LoVo (cell line): ENCODE data around the gene INTS1.

Source experiments
- DNase-seq: peaks from one replicate; pipeline ENCODE4 v3.0.0-alpha.2; 2016; ENCODE audit warnings: low spot score

INTS1 gene

DNA sequence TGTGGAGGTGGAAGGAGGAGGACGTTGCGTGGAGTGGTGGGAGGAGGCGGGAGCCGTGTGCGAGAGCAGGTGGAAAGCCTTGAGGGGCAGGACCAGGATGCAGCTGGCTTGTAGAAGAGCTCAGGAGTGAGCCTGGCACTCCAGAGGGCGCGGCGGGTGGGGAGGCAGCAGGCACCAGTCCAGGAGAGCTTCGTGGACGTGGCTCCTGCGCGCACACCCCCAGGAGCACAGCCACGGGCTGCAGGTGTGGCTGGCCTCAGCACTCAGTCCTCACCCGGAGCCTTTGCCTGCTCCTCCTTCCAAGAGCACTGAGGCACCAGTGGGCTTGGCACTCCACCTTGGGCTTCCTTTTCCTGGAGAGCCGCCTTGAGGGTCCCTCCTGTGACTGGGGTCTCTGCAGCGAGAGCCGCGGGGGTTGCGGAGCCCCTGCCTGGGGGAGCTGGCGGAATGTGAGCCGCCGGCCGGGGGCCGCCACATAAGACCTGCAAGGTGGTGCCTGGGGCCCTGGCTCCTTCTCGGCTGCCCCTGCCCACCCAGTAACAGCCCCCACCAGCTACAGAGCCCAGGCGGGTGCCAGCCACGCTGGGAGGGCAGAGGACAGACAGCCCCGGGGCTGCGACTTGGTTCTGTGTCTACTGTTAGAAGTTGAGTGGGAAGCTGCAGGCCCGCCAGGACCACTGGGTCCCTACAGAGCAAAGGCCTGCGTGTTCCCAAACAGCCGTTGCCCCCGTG, 37.4 kb upstream of the INTS1 start:
- no peak for DNase-seq

DNA sequence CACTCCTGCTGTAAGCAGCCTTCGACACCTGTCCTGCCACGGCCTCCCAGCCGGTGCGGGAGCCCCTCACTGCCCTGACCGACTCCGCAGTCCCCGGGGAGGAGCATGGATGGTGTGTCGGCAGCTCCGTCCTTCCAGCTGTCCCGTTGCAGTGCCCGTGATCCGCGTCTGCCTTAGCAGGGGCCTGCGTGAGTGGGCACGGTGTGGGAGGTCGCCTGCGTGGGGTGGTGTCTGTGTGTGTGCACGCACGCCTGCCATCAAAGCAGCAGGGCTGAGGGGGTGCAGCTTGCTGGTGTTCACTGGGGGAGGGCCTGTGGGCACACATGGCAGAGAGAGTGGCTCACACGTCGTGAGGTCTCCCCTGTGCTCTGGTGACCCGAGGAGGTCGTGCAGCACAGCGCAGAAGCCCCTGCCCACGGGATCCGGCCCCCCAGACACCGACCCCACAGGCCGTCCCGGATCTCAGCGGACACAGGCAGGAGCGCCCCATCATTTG, 36.6 kb upstream of the INTS1 start:
- DNase-seq, result no peak

DNA sequence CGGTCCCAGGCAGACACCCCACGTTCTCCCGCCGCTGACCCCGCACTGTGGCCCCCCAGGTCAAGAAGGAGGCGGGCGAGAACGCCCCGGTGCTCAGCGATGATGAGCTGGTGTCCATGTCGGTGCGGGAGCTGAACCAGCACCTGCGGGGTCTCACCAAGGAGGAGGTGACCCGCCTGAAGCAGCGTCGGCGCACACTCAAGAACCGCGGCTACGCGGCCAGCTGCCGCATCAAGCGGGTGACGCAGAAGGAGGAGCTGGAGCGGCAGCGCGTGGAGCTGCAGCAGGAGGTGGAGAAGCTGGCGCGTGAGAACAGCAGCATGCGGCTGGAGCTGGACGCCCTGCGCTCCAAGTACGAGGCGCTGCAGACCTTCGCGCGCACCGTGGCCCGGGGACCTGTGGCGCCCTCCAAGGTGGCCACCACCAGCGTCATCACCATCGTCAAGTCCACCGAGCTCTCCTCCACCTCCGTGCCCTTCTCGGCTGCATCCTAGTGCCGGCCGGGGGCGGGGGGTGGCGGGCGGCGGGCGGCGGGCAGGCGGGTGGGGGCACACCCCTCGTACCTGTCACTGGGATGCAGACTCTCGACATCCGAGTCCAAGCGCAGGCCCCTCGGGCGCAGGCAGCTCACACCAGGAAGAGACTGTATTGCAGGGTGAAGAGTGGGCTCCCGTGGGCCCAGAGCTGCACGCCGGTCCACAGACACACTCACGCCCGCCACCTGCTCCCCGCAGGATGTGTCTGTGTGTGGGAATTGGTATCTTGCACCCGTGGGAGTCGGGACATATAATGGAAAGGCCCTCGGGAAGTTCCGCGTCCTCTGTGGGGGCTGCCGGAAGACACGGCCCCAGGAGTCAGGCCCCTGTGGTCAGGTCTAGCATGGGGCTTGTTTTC, 35.9 kb upstream of the INTS1 start:
- no peak for DNase-seq

DNA sequence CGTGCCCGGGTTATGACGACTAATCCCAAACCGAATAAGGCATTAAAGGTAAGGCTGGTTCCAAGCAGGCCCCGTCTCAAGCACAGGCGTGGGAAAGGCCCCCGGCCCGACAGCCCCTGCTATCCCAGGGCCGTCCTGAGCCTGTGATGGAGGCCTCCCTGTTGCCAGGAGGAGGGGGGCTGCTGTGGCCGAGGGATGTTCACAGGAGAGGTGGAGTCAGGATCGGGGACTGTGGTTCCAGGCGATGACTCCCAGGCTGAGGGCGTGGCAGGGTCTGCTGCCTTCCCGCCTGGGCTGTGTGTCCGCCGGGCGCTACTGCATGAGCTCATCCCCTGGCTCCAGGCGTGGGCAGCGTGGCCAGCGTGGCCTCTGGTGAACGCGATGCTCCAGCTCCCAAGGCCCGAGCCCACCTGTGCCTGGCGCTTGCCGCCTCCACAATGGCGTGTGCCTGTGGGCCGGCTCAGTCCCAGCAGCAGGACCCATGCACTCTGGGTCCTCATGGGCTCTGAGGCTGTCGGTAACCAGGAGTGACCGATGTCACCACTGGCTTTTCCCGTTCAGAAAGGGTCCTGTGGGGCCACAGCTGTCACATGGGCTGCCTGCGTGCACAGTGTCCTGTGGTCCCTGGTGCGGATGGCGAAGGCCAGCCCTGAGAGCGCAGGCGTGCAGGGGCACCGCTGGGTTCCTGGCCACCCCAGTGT, 35.1 kb upstream of the INTS1 start:
- DNase-seq, result no peak

DNA sequence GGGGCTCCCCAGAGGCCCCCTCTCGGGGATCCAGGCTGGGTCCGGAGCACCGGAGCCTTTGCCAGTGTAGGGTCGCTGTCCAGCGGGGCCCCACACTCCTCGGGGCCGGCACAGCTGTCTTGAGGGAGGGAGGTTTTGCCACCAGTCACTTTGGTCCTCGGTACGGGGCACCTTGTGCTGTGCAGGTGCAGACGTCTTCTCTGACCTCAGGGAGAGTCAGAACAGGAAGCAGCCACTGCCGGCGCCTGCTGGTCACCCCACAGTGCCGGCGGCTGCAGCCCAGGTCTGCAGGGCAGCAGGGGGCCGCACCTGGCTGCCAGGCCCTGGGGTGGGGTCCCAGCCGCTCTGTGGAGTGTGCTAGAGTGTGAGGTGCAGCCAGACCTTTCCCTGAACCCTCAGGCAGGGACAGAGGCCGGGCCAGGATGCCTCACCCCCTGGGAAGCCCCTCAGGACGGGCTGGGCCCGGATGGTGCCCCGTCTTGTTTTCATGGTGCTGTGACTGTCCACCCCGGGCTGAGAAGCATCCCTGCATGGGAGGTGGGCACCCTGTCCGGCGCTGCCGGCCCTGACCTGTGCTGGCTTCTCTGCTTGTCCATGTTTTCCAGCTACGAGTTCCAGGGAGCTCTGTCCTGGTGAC, 34.5 kb upstream of the INTS1 start:
- DNase-seq, result no peak

DNA sequence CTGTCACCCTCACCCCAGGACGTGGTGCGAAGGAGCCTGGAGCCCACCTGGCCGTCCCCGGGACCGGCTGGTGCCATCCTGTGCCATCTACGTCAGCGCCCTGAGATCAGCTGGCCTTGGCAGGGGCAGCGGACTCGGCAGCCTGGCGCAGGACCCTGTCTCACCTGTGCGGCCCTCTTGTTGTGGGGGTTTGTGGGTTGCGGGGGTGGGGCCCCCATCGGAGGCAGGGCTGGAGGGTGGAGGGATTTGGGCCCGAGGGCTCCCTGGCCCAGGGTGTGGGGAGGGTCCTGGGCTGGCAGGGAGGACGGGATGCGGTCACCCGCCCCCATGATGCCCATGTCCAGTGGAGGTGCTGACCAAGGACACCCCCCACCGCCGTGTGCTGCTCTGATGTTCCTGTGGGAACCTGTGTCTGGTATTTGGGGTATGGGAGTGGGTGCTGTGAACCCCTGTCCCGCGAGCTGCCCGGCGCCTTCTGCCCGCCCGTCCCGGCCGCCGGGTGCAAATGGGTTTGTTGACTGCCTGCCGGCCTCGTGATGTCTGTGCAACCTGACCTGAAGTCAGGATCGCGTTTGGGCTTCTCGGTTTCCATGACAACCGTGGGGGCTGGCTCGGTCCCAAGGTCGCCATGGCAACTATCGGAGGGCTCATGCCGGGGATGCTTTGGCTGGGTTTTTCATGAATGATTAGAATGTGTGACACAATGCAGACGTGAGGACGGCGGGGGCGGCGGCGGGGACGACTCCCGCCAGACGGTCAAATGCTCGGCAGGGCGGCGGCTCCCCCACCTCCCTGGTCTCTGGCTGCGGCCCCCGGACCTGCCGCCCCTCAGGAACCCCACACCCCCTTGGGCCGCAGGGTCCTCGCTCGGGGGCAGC, 33.6 kb upstream of the INTS1 start:
- DNase-seq, result no peak

DNA sequence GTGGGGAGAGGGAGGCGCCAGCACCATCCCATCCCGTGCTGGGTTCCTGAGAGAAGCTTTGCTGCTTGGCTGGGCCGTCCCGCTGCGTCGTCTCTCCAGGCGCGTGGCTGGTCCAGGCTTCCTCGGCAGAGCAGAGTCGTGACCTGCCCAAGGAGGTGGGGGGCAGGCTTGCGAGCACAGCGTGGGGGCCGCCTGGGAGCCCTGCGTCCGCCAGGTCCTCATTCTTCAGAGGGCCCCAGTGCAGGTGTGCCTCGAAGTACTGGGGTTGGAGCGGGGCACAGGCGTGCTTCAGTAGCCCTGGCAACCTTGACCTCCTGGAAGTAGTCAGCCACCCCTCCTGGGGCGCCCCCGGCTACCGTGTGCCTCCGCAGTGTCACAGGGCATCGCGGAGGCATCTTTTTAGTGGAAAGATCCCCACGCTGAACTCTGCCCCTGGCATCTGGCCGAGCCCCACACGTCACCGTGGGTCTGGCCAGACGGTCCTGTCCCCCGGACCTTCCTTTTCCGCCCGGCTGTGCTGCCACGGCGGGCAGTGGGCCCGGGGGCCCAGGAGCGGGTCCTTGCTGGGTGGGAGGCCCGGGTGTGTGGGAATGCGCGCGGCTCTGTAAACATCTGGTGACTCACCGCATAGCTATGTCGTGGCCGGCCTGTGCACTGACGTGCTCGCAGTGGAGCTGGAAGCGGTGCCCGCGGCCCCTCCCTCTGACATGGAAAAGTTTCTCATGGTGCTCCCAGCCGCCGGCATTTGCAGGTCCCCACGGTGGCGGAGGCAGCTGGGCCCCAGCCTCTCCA, 32.8 kb upstream of the INTS1 start:
- DNase-seq, result peak; percentile 99

DNA sequence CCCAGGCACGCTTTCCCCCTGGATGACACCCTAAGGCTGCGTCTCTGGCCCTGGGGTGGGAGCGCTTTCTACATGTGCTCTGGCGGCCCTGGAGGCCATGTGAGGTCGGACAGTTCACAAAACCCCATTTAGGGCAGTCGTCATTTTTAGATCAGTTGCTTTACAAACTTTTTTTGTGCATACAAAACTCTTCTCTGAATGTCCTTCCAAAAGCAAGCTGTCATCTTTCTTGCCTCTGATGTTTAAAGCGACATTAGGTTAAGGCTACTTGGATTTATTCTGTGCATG, 32.2 kb upstream of the INTS1 start:
- no peak for DNase-seq

DNA sequence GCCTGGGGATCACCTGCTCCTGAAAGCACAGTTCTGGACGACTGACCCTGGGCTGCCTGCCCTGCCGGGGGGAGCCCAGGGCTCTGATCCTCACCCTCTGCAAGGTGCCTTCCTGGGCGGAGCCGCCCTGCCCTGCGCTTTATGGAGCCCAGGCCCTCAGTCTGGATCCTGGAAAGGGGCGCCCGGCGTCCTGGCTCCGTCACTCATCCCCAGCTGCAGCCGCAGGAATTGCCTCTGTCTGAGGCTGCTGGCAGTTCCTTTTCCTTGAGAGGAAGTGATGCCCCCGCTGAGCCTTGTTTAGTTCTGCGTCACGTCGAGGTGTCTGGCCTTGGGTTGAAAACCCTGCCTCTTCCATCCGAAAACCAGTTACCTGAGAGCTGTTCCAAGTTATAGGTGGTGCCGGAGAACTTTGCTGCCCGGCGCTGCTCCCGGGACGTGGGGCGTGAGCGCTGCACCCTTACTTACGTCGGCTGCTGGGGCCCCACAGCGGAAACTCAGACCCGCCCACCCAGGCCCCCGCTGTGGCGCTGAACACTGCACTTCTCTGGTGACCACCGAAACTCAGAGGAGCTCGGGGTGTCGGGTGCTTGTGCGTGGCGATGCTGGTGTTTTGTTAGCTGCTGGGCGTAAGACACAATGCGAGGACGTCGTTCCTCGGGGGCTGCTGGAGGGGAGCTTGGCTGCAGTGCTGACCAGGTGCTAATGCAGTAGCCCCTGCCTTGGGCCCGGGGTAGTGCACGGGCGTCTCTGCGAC, 31.7 kb upstream of the INTS1 start:
- no peak for DNase-seq

DNA sequence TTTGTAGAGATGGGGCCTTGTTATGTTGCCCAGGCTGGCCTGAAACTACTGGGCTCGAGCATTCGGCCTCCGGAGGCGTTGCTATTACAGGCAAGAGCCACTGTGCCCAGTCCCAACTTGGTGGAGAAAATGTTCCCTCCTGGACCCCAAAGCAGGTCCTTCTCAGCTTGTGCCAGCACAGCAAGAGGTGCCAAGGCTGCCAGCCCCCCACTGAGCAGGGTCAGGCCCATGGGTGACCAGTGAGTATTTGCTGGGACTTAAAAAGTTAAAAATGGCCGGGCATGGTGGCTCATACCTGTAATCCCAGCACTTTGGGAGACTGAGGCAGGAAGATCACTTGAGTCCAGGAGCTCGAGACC, 30.9 kb upstream of the INTS1 start:
- DNase-seq, result no peak

DNA sequence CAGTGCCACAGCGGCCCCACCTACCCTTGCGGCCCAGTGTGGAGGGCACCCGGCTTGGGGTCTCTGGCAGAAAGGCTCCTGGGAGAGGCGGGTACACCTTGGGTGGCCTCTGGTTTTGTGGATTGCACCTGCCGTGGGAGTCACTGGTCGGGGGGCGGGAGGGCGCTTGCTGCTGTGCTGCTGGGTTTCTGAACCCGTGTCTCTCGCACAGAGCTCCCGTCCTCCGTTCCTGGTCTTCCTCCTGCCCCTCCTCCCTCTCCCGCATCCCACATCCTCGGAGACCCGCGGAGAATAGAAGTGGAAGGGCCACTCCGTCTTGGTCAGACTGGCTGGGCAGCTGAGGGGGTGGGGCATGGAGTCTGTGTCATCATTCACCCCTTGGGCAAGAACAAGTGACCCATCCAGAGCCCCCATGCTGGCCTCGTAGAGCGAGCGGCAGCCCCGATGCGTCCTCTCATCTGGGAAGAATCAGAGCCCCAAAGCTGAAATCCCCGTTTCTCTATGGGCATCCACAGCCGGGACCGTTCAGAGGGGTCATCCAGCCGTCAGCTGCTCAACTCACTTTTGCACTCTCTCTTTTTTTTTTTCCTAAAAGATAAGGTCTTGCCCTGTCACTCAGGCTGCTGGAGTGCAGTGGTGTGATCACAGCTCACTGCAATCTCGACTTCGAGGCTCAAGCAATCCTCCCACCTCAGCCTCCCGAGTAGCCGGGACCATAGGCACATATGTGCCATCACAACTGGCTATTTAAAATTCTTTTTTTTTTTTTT, 30.3 kb upstream of the INTS1 start:
- no peak for DNase-seq

DNA sequence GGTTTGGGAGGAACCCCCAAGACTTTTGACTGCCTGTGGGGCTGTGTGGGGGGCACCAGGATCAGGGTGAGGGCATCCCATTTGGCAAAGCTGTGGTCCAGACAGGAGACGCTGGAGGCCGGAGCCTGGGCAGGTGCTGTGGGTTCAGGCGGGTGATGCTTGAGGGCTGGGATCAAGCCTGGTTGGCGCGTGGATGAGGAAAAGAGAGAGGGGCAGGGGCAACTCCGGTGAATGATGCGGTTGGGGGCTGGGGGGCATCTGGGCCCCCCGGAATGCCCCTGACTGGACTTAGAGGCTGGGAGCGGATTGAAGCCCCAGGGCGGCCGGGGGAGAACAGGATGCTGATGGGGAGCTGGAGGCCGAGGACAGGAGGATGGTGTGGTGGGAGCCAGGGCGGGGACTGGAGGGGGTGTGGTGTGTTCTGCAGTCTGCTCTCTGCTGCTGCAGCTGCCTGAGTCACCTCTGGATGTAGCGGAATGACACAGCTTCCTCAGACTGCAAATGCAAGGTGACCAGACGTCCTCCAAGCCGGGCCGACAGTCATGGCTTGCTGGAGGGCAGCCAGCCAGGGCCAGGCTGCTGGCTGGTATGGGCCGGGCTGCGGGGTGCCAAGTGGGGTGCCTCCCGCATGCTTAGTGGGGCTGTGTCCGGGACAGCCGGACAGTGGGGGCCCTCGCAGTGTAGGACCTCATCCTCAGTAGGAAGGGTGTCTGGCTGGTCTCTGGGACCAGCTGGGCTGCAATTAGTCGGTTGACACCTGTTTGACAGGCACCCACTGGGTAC, 29.5 kb upstream of the INTS1 start:
- DNase-seq, result peak; percentile 67

DNA sequence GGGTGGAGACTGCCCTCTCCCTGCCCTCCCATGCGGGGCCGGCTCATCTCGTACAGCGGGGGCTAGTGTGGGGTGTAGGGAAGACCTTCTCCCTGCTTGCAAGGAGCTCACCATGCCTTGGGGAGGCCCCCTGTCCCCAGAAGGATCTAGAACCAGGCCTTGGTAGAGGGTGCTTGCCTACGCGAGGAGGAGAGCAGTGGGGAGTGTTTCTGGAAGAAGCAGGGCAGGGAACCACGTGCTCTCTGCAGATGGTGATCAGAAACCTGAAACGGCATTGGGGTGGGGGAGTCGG, 29.0 kb upstream of the INTS1 start:
- no peak for DNase-seq

DNA sequence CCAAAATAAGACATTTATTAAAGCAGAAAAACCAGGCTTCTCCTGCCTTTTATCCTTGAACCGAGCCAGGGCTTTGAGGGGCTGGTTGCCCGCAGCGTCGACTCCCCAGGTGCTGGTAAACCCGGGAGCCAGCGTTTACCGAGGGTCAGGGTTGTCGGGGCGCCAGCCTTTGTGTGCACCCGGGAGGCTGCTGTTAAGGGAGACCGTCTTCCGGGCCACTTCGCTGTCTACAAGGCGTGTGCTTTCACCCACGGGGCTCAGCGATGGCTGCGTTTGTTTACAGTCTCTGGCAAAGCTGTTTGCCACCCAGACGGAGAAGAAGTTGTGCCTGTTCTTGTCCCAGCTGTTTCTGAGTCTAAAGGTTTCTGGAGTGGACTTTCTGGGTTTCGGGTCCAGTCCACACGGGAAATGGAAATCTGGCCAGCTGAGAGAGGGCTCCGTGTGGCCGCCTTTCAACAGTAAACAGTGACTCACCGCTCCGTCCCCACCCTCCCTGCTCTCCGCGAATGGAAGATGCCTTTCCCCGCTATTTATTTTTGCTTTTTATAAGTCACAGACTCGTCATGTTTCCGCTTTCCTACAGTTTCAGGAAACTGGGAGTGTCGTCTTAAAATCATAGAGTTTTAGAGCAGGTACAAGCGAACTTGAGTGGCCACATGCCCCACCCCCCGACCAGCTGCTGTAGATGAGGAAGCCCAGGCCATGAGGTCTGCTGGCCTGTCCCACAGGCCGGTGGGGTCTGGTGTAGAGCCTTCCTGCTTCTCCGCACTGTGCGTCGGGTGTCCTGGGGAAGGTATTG, 28.5 kb upstream of the INTS1 start:
- DNase-seq, result peak; percentile 98

DNA sequence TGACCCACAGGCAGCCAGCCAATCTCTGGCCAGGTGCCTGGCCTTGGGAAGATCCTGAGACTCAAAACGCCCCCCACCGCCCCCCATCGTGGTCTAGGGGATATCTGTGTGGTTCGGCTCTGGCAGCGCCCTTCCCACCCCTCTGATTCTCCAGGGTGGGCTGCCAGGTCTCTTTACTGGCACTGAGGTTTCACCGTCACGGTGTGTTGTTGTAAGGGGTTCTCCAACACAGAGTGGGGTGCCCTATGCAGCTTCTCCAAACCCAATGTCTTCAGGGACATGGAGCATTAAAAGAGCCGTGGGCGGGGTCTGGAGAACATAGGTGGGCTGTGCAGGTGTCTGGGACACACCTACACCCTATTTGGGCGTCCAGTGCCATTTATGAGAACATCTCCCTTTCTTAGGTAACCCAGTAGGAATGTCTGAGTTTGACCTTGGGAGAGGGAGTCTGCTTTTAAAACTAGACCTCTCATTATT, 27.8 kb upstream of the INTS1 start:
- peak; percentile 37 for DNase-seq

DNA sequence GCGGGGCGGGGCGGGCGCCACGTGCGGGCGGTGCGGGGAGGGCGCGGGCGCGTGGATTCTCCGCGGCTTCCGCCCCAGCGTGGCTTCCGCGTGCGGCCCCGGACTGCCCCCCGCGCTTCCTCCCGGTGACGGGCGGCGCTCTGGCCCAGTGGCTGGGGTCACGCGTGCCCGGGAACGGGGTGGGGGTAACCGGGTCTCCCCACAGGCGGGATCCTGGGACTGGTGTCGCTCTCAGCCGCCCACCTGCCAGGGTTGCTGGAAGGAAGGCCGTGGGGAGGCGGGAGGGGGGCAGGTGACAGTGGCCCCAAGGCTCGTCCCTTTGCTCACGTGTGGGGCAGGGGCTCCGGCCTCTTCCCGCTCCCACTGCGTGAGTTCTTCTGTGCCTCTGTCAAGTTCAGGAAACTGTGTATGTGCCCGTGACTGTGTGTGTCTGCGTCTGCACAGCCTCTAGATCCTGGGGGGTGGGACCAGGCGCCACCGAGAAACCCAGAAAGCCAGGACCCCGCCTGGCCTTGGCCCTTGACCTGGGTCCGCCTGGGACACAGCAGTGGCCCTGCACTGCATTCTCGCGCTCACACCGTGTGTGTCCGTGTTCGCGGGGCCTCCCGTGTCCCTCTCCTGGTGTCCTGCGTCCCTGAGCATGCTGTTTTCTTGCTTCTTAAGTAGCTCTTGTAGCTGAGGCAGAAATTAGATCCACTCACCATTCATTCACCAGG, 27.2 kb upstream of the INTS1 start:
- DNase-seq, result peak; percentile 37

DNA sequence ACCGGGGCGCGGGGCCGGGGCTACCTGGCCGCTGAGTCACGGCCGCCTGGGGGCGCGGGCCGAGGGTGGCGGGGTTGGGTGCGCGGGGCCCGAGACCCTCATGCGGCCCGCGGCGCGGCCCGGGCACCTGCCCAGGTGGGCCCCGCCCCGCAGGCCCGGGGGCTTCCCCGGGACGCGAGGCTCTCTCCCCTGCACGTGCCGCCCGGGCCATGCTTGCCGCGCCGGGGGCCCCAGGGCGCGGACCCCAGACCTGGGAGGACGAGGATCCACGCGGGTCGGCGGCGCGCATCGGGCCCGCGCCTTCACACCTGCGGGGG, 26.7 kb upstream of the INTS1 start:
- no peak for DNase-seq
